IPS DF 4.7 (cell line): Measurements from ENCODE around the gene IKBKG.
"Not testable (repeated sequence)": the region's sequence is repeated elsewhere in the genome, so short reads cannot be mapped to it uniquely, and the experiment has no call there.

Source experiments
- DNase-seq: peaks from one replicate; pipeline ENCODE4 v3.0.0-alpha.2; 2013; ENCODE audit warnings: low spot score; ENCODE audit errors: extremely low read depth

The IKBKG gene

GRCh38 chrX:154603438-154604430 lies 56.3 kb downstream of the IKBKG start:
- no peak for DNase-seq

- DNase-seq, result no peak
These were observed 58.1 kb downstream of the IKBKG start for GRCh38 chrX:154605566-154605965.

DNA sequence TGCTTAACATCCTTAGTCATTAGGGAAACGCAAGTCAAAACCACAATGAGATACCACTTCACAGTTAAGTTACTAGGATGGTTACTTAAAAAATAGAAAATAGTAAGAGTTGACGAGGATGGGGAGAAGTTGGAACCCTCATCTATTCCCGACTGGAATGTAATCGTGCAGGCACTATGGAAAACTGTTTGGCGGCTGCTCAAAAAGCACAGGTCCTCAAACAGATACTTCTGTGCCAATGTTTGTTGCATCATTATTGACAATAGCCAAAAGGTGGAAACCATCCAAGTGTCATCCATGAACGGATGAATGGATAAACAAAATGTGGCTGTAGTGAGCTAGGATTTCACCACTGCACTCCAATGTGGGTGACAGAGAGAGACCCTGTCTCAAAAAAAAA lies 60.0 kb downstream of the IKBKG start:
- no peak for DNase-seq

- not testable (repeated sequence) for DNase-seq
These were observed 60.6 kb downstream of the IKBKG start for GRCh38 chrX:154607976-154608375.

GRCh38 chrX:154608823-154609222 lies 61.4 kb downstream of the IKBKG start:
- DNase-seq, result not testable (repeated sequence)

- not testable (repeated sequence) for DNase-seq
These were observed 63.7 kb downstream of the IKBKG start for GRCh38 chrX:154611146-154611545.

DNA sequence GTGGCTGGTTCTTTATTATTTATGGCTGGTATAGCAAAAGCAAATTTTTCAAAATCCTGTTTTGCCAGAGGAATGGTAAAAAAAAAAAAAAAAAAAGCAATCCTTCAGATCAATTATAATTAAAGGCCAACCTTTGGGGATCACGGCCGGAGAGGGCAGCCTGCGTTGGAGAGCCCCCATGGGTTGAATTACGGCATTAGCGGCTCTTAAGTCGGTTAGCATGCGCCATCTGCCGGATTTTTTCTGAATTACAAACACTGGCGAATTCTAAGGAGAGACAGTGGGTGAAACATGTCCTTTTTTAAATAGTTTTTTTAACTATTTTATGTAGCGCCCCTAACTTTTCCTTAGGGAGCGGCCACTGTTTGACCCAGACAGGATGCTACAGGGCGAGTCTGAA lies 66.2 kb downstream of the IKBKG start:
- not testable (repeated sequence) for DNase-seq
